OCI-LY3 (cell line): Measurements from ENCODE around the gene NR2E1.

Experiments
- EZH2phosphoT487 ChIP-seq: fragments of 200-600 bp; shearing (Covaris generic); IDR thresholded peaks from 2 replicates; pipeline ENCODE4 v1.6.1; 2018; ENCODE audit warnings: antibody characterized with exemption, mixed run types, low read depth
- TF ChIP-seq, protein P1 (sequence below): fragments of 200-600, 300-600 bp; sonication (generic); IDR thresholded peaks from 2 replicates; pipeline ENCODE4 v1.5.1; 2014; ENCODE audit warnings: antibody characterized with exemption, low read length, low read depth

DNA sequence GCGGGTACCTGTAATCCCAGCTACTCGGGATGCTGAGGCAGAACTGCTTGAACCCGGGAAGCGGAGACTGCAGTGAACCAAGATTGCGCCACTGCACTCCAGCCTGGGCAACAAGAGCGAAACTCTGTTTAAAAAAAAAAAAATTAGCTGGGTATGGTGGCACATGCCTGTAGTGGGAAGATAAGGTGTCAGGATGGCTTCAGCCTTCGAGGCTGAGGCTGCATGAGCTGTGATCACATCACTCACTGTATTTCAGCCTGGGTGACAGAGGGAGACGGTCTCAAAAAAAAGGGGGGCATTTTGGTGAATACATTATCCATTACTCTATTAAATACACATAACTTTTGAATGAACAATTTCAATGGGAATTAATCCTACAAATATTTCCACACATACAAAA is 62.6 kb downstream of the NR2E1 start:
- no peak for TF ChIP-seq EZH2phosphoT487
- TF ChIP-seq, protein P1, sequence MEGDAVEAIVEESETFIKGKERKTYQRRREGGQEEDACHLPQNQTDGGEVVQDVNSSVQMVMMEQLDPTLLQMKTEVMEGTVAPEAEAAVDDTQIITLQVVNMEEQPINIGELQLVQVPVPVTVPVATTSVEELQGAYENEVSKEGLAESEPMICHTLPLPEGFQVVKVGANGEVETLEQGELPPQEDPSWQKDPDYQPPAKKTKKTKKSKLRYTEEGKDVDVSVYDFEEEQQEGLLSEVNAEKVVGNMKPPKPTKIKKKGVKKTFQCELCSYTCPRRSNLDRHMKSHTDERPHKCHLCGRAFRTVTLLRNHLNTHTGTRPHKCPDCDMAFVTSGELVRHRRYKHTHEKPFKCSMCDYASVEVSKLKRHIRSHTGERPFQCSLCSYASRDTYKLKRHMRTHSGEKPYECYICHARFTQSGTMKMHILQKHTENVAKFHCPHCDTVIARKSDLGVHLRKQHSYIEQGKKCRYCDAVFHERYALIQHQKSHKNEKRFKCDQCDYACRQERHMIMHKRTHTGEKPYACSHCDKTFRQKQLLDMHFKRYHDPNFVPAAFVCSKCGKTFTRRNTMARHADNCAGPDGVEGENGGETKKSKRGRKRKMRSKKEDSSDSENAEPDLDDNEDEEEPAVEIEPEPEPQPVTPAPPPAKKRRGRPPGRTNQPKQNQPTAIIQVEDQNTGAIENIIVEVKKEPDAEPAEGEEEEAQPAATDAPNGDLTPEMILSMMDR: no peak
